GM18519 (cell line): ENCODE data around the gene ZIC5.

Source experiments
- ATAC-seq: cut with Tn5 transposase; IDR thresholded peaks from one replicate; pipeline ENCODE4 v1.9.1; 2021; ENCODE audit warnings: mild to moderate bottlenecking, moderate library complexity; ENCODE audit not compliant: unreplicated experiment, low FRiP score

The ZIC5 gene

GRCh38 chr13:99971576-99972189 lies at the start of gene ZIC5:
Gene ZIC5 (minus strand): TSS chr13:99971767. CDS start chr13:99971603, 164 bp downstream.
- no peak for ATAC-seq

GRCh38 chr13:100019780-100020356 lies 48.3 kb upstream of the ZIC5 start:
- no peak for ATAC-seq

- ATAC-seq: no peak
These were observed 43.1 kb upstream of the ZIC5 start for GRCh38 chr13:100014621-100015020.

GRCh38 chr13:99998261-99998660 lies 26.7 kb upstream of the ZIC5 start:
- ATAC-seq: no peak

GRCh38 chr13:99997702-99998214 lies 26.2 kb upstream of the ZIC5 start:
- no peak for ATAC-seq

- ATAC-seq: no peak
These were observed 24.9 kb upstream of the ZIC5 start for GRCh38 chr13:99996381-99996973.

- ATAC-seq: no peak
These were observed 24.2 kb upstream of the ZIC5 start for GRCh38 chr13:99995589-99996380.

GRCh38 chr13:99995104-99995588 lies 23.6 kb upstream of the ZIC5 start:
- no peak for ATAC-seq

GRCh38 chr13:99994638-99995020 lies 23.1 kb upstream of the ZIC5 start:
- no peak for ATAC-seq

- ATAC-seq: no peak
These were observed 22.4 kb upstream of the ZIC5 start for GRCh38 chr13:99993660-99994637.

- no peak for ATAC-seq
These were observed 21.4 kb upstream of the ZIC5 start for GRCh38 chr13:99992949-99993351.

- no peak for ATAC-seq
These were observed 20.5 kb upstream of the ZIC5 start for GRCh38 chr13:99991828-99992775.

- no peak for ATAC-seq
These were observed 19.7 kb upstream of the ZIC5 start for GRCh38 chr13:99991013-99991827.

- ATAC-seq: no peak
These were observed 18.8 kb upstream of the ZIC5 start for GRCh38 chr13:99990126-99990977.

GRCh38 chr13:99989276-99990125 lies 17.9 kb upstream of the ZIC5 start:
- no peak for ATAC-seq
